AG04450 (cell line): ENCODE measurements around the gene MDK. TPM values are rescaled to one million over a fixed set of nuclear protein-coding genes. Genes with fewer than 3 reads are reported as not detected.

Experiments
- CTCF ChIA-PET: fragments of 300-600, 350-600 bp; formaldehyde crosslinking; extraction: SDS; loops from one replicate; lab custom pipeline; 2022; ENCODE audit warnings: antibody characterized with exemption, inconsistent platforms; lab: Charles Lee
- POLR2A ChIA-PET: fragments of 350-600 bp; formaldehyde crosslinking; extraction: SDS; loops from one replicate; lab custom pipeline; 2021; ENCODE audit warnings: antibody characterized with exemption, inconsistent platforms; lab: Yijun Ruan, JAX
- DNase-seq: peaks from one replicate; pipeline ENCODE4 v3.0.0-alpha.2; 2011; ENCODE audit warnings: low read depth, low spot score
- H3K27ac ChIP-seq: one replicate; pipeline ENCODE4 v1.5.1; 2012; ENCODE audit warnings: low read depth, low read length, control low read depth
- H3K27me3 ChIP-seq: one replicate; pipeline ENCODE4 v1.6.0; 2012; ENCODE audit warnings: low read length; ENCODE audit not compliant: control insufficient read depth, insufficient read depth
- H3K4me3 ChIP-seq: 2 replicates; pipeline ENCODE4 v1.5.1; 2011; ENCODE audit warnings: mild to moderate bottlenecking, low read depth, low read length, control low read depth
- H3K9me3 ChIP-seq: 2 replicates; pipeline ENCODE4 v1.5.1; 2012; ENCODE audit warnings: low read length; ENCODE audit not compliant: control insufficient read depth, insufficient read depth
- polyA plus RNA-seq: library from polyadenylated mRNA; depleted of rRNA; stranded (reverse); fragments of >200 nt; gene quantifications from 2 replicates; pipeline ENCODE4 v1.2.3, GENCODE V29; 2011
- TF ChIP-seq, protein P1 (sequence below): IDR thresholded peaks from 2 replicates; pipeline ENCODE4 v1.5.1; 2011; ENCODE audit warnings: low read depth, low read length, control low read depth, inconsistent platforms

Gene MDK
- polyA plus RNA-seq, 1 experiment: 445 TPM

DNA sequence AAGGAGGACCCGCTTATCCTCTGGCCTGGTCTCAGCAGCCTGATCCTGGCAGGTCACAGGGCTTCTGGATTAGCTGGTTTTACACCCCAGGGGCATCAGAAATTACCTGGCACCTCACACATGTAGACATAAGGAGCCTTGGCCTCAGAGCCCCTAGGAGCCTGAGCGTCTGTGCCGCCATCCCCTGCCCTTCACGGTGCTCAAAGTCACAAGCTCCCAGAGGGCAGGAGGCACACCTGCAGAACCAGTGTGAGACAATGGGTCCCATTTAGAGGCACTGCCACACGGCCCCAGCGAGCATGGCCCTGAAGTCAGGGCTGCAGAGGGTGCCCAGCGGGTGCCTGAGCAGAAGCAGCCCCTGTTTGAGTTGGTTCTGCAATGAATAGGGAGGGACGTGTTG lies 30.3 kb upstream of the MDK start:
- ChIA-PET CTCF (interaction anchor here (1.5 to 2.7 kb wide), 3 partner anchors 10 to 38 kb away, joined by 3 to 10 read pairs (median 9); no protein-coding TSS in a partner anchor), POLR2A (no interaction called here)
- Histone ChIP-seq H3K4me3 (no peak overlapping the region), H3K27ac (no peak overlapping the region), H3K27me3 (no peaks in the 10 kb centered on the region), H3K9me3 (no peaks in the 10 kb centered on the region; the same call in 1 of the 2 replicates)
- no peak for DNase-seq
- TF ChIP-seq, protein P1, sequence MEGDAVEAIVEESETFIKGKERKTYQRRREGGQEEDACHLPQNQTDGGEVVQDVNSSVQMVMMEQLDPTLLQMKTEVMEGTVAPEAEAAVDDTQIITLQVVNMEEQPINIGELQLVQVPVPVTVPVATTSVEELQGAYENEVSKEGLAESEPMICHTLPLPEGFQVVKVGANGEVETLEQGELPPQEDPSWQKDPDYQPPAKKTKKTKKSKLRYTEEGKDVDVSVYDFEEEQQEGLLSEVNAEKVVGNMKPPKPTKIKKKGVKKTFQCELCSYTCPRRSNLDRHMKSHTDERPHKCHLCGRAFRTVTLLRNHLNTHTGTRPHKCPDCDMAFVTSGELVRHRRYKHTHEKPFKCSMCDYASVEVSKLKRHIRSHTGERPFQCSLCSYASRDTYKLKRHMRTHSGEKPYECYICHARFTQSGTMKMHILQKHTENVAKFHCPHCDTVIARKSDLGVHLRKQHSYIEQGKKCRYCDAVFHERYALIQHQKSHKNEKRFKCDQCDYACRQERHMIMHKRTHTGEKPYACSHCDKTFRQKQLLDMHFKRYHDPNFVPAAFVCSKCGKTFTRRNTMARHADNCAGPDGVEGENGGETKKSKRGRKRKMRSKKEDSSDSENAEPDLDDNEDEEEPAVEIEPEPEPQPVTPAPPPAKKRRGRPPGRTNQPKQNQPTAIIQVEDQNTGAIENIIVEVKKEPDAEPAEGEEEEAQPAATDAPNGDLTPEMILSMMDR: no peak

DNA sequence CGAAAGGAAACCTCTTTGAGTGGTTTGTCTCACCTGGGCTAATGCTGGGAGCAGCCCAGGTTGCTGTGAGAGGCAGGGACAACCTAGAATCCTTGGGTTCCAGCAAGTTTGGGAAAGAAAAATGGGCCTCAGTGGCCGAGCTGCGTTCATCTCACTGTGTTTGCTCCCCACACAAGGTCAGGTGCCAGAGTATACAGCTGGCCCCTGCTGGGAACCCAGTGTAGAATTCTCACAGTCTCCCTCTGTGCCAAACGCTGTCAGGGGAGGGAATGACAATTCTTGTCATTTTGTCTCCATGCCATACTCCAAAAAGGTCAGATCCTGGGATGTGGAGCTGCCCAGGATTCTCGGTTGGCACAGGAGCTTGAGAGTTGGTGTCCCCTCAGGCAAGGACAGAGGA lies 29.9 kb upstream of the MDK start:
- H3K9me3 ChIP-seq: no peaks in the 10 kb centered on the region; the same call in 1 of the 2 replicates
- CTCF ChIA-PET: interaction anchor here (0.5 to 2.7 kb wide), 7 partner anchors 9 to 229 kb away, joined by 3 to 10 read pairs (median 4); no protein-coding TSS in a partner anchor
- POLR2A ChIA-PET: no interaction called here
- no peaks in the 10 kb centered on the region for H3K27me3 ChIP-seq
- DNase-seq: no peak
- H3K4me3 ChIP-seq: no peak overlapping the region
- no peak overlapping the region for H3K27ac ChIP-seq
- TF ChIP-seq, protein P1: no peak

DNA sequence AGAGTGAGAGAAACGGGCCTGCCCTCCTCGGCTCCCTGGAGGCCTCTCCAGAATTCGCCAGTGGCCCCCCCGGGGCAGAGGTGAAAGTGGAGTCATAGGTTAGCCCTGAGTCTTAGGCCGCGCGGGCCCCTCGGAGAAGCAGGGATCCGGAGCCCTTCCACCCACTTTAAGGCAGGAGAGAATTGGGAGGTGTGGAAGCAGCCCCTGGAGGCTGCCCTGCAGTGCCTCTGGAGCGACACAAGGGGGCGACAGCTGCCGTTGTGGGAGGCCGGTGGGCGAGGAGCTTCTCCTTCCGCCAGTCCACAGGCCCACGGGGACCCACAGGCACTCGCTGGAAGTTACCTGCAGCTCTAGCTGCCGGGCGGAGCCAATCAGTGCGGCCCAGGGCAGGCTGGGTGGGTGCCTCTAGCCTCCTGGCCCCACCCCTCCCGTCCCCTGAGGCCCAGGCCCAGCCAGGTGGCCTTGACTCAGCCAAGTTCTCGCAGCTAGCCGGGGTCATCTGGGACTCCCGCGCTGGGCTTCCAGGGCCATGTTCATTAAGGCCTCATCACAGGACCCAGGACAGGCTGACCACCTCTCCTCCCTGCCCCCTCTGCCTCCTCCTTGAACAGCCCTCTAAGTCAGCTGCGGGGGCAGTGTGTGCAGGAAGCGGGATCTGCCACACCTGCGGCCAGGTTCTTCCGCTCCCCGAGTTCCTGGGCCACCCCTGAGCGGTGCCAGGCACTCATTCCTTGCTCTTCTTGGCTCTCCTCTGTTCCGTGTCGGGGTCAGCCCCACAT lies 29.2 kb upstream of the MDK start:
- POLR2A ChIA-PET: no interaction called here
- no peak for DNase-seq
- TF ChIP-seq, protein P1: peak; percentile 83

DNA sequence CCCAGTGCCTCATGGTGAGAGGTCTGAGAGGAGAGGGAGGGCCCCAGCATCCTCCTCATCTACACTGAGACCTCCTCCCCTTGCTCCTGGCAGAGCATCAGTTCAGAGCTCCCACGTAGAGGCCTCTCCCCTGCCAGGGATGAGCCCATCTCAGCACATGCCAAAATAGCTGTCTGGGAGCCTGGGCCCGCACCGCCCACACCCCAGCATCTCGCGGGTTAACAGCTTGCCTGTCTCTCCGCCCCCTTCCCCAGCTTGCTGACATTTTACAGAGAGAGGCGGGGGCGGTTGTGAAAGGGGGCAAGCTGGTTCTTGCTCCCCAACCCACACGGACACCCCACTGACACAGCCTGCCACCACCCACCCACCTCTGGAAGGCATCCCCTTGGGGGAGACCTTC lies 27.8 kb upstream of the MDK start:
- POLR2A ChIA-PET: interaction anchor here (1.3 kb wide), 1 partner anchor 58 kb away, joined by 3 read pairs; no protein-coding TSS in a partner anchor
- Histone ChIP-seq H3K27me3 (no peaks in the 10 kb centered on the region), H3K27ac (peak overlapping the region; percentile 39), H3K9me3 (no peaks in the 10 kb centered on the region; the same call in 1 of the 2 replicates), H3K4me3 (no peak overlapping the region)
- TF ChIP-seq, protein P1: no peak
- CTCF ChIA-PET: interaction anchor here (0.8 to 2.7 kb wide), 3 partner anchors 7 to 35 kb away, joined by 4 to 13 read pairs (median 9); no protein-coding TSS in a partner anchor
- no peak for DNase-seq

More for the DNA sequence above, 29.2 kb upstream of the MDK start:
- no peak overlapping the region for H3K4me3 ChIP-seq
- H3K9me3 ChIP-seq: no peaks in the 10 kb centered on the region; the same call in 1 of the 2 replicates
- H3K27me3 ChIP-seq: no peaks in the 10 kb centered on the region
- no peak overlapping the region for H3K27ac ChIP-seq
- CTCF ChIA-PET: interaction anchor here (0.5 to 2.7 kb wide), 10 partner anchors 9 to 229 kb away, joined by 3 to 10 read pairs (median 4); no protein-coding TSS in a partner anchor
